ENCODE results near the gene LSP1.

LSP1 gene

GRCh38 chr11:1822648-1823375 lies 30.1 kb upstream of the LSP1 start:
- Histone ChIP-seq H3K79me1 (ENCODE audit: low read length) (no peaks in the 10 kb centered on the region), H3K4me1 (ENCODE audit: control insufficient read depth, low read depth, low read length) (no peaks in the 10 kb centered on the region), H2AK5ac (ENCODE audit: low read length) (no peak overlapping the region), H2BK5ac (ENCODE audit: low read length) (no peak overlapping the region), H4K5ac (ENCODE audit: low read length) (no peak overlapping the region), H3K79me2 (ENCODE audit: control insufficient read depth, insufficient read depth, low read length) (no peaks in the 10 kb centered on the region), H3K4ac (ENCODE audit: low read depth, low read length) (no peak overlapping the region), H3K36me3 (ENCODE audit: control insufficient read depth, insufficient read depth, low read length) (no peaks in the 10 kb centered on the region), H3K23ac (ENCODE audit: low read length) (no peak overlapping the region), H3K18ac (ENCODE audit: low read length) (no peak overlapping the region), H3K27me3 (ENCODE audit: insufficient read depth, low read length, poor library complexity) (no peaks in the 10 kb centered on the region), H3K9ac (ENCODE audit: low read length) (no peak overlapping the region), H3K27ac (ENCODE audit: low read depth, low read length) (no peak overlapping the region), H2BK120ac (ENCODE audit: low read depth, low read length) (no peak overlapping the region), H3K4me2 (ENCODE audit: low read length) (no peak overlapping the region), H2BK15ac (replicated peaks; ENCODE audit: low read depth) (no peak overlapping the region), H3K4me3 (ENCODE audit: low read length) (no peak overlapping the region), H3K56ac (ENCODE audit: low read length) (no peak overlapping the region), H4K8ac (ENCODE audit: low read depth, low read length) (no peak overlapping the region)
- DNase-seq: no peak
- no CpG with 5 or more reads among the region's 8 CpGs for WGBS (ENCODE audit: extremely low coverage, insufficient coverage, low lambda C conversion rate)

- no peak for DNase-seq
- H3K23ac ChIP-seq (ENCODE audit: low read length): no peak overlapping the region
- H4K8ac ChIP-seq (ENCODE audit: low read depth, low read length): no peak overlapping the region
- H3K18ac ChIP-seq (ENCODE audit: low read length): no peak overlapping the region
- H3K9ac ChIP-seq (ENCODE audit: low read length): no peak overlapping the region
- no peaks in the 10 kb centered on the region for H3K79me1 ChIP-seq (ENCODE audit: low read length)
- H2BK15ac ChIP-seq (replicated peaks; ENCODE audit: low read depth): no peak overlapping the region
- no peak overlapping the region for H3K56ac ChIP-seq (ENCODE audit: low read length)
- no peak overlapping the region for H3K4ac ChIP-seq (ENCODE audit: low read depth, low read length)
- no peaks in the 10 kb centered on the region for H3K79me2 ChIP-seq (ENCODE audit: control insufficient read depth, insufficient read depth, low read length)
- WGBS (ENCODE audit: extremely low coverage, insufficient coverage, low lambda C conversion rate): no CpG with 5 or more reads among the region's 19 CpGs
- no peak overlapping the region for H4K5ac ChIP-seq (ENCODE audit: low read length)
- H3K4me1 ChIP-seq (ENCODE audit: control insufficient read depth, low read depth, low read length): no peaks in the 10 kb centered on the region
- H3K27ac ChIP-seq (ENCODE audit: low read depth, low read length): no peak overlapping the region
- no peak overlapping the region for H2AK5ac ChIP-seq (ENCODE audit: low read length)
- no peaks in the 10 kb centered on the region for H3K36me3 ChIP-seq (ENCODE audit: control insufficient read depth, insufficient read depth, low read length)
- no peak overlapping the region for H3K4me2 ChIP-seq (ENCODE audit: low read length)
- no peaks in the 10 kb centered on the region for H3K27me3 ChIP-seq (ENCODE audit: insufficient read depth, low read length, poor library complexity)
- H2BK120ac ChIP-seq (ENCODE audit: low read depth, low read length): no peak overlapping the region
- no peak overlapping the region for H2BK5ac ChIP-seq (ENCODE audit: low read length)
- no peak overlapping the region for H3K4me3 ChIP-seq (ENCODE audit: low read length)
These were observed 29.3 kb upstream of the LSP1 start for GRCh38 chr11:1823376-1824220.

- H3K79me2 ChIP-seq (ENCODE audit: control insufficient read depth, insufficient read depth, low read length): no peaks in the 10 kb centered on the region
- H3K56ac ChIP-seq (ENCODE audit: low read length): peak overlapping the region; percentile 3
- H4K5ac ChIP-seq (ENCODE audit: low read length): no peak overlapping the region
- no peak for DNase-seq
- no peak overlapping the region for H3K18ac ChIP-seq (ENCODE audit: low read length)
- H2AK5ac ChIP-seq (ENCODE audit: low read length): no peak overlapping the region
- H4K8ac ChIP-seq (ENCODE audit: low read depth, low read length): no peak overlapping the region
- no CpG with 5 or more reads among the region's 23 CpGs for WGBS (ENCODE audit: extremely low coverage, insufficient coverage, low lambda C conversion rate)
- no peak overlapping the region for H3K9ac ChIP-seq (ENCODE audit: low read length)
- no peak overlapping the region for H2BK5ac ChIP-seq (ENCODE audit: low read length)
- no peak overlapping the region for H3K23ac ChIP-seq (ENCODE audit: low read length)
- H3K27ac ChIP-seq (ENCODE audit: low read depth, low read length): no peak overlapping the region
- no peaks in the 10 kb centered on the region for H3K36me3 ChIP-seq (ENCODE audit: control insufficient read depth, insufficient read depth, low read length)
- H3K27me3 ChIP-seq (ENCODE audit: insufficient read depth, low read length, poor library complexity): no peaks in the 10 kb centered on the region
- H2BK120ac ChIP-seq (ENCODE audit: low read depth, low read length): no peak overlapping the region
- H3K4ac ChIP-seq (ENCODE audit: low read depth, low read length): no peak overlapping the region
- H2BK15ac ChIP-seq (replicated peaks; ENCODE audit: low read depth): no peak overlapping the region
- no peak overlapping the region for H3K4me2 ChIP-seq (ENCODE audit: low read length)
- no peaks in the 10 kb centered on the region for H3K79me1 ChIP-seq (ENCODE audit: low read length)
- H3K4me1 ChIP-seq (ENCODE audit: control insufficient read depth, low read depth, low read length): no peaks in the 10 kb centered on the region
- H3K4me3 ChIP-seq (ENCODE audit: low read length): no peak overlapping the region
These were observed 28.5 kb upstream of the LSP1 start for GRCh38 chr11:1824221-1825038.

DNA sequence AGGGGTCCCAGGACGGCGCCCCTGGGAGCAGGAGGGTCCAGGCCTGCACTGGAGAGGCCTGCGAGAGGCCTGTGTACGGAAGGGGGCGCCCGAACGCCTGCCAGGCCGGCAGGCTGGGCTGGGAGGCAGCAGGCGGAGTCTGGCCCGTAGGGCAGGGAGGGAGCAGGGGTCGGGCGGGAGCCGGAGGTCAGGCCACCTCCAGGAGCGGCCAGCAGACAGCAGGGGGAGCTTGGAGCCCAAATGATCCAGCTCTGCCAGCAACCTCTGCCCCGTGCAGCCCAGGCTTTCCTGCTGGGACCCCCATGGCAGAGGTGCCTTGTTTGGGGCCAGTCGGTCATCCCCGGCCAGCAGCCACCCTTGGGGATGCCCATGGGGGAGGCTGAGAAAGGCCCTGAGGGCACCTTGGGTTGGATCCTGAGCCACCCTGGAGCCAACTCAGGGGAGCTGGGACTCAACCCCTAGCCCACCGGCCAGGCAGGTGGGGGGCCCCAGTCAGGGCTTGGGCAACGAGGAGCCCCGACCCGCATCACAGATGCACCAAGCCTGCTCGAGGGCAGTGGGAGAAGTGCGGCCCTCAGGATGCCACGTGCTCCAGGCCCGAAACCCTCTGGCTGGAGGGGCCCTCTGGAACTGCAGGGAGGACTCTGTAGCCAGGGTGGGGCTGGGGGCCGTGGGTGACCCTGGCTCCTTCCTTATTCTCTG lies 27.7 kb upstream of the LSP1 start:
- no peak overlapping the region for H4K8ac ChIP-seq (ENCODE audit: low read depth, low read length)
- H3K27ac ChIP-seq (ENCODE audit: low read depth, low read length): no peak overlapping the region
- no peak overlapping the region for H2AK5ac ChIP-seq (ENCODE audit: low read length)
- H3K4me1 ChIP-seq (ENCODE audit: control insufficient read depth, low read depth, low read length): no peaks in the 10 kb centered on the region
- no peaks in the 10 kb centered on the region for H3K36me3 ChIP-seq (ENCODE audit: control insufficient read depth, insufficient read depth, low read length)
- no peak overlapping the region for H4K5ac ChIP-seq (ENCODE audit: low read length)
- DNase-seq: peak; percentile 93
- H3K4me2 ChIP-seq (ENCODE audit: low read length): no peak overlapping the region
- no peak overlapping the region for H3K18ac ChIP-seq (ENCODE audit: low read length)
- no peak overlapping the region for H3K56ac ChIP-seq (ENCODE audit: low read length)
- no peaks in the 10 kb centered on the region for H3K79me1 ChIP-seq (ENCODE audit: low read length)
- H3K79me2 ChIP-seq (ENCODE audit: control insufficient read depth, insufficient read depth, low read length): no peaks in the 10 kb centered on the region
- no peak overlapping the region for H2BK120ac ChIP-seq (ENCODE audit: low read depth, low read length)
- no CpG with 5 or more reads among the region's 26 CpGs for WGBS (ENCODE audit: extremely low coverage, insufficient coverage, low lambda C conversion rate)
- H2BK5ac ChIP-seq (ENCODE audit: low read length): no peak overlapping the region
- no peak overlapping the region for H3K23ac ChIP-seq (ENCODE audit: low read length)
- H3K4ac ChIP-seq (ENCODE audit: low read depth, low read length): no peak overlapping the region
- H3K27me3 ChIP-seq (ENCODE audit: insufficient read depth, low read length, poor library complexity): no peaks in the 10 kb centered on the region
- no peak overlapping the region for H2BK15ac ChIP-seq (replicated peaks; ENCODE audit: low read depth)
- no peak overlapping the region for H3K9ac ChIP-seq (ENCODE audit: low read length)
- no peak overlapping the region for H3K4me3 ChIP-seq (ENCODE audit: low read length)

DNA sequence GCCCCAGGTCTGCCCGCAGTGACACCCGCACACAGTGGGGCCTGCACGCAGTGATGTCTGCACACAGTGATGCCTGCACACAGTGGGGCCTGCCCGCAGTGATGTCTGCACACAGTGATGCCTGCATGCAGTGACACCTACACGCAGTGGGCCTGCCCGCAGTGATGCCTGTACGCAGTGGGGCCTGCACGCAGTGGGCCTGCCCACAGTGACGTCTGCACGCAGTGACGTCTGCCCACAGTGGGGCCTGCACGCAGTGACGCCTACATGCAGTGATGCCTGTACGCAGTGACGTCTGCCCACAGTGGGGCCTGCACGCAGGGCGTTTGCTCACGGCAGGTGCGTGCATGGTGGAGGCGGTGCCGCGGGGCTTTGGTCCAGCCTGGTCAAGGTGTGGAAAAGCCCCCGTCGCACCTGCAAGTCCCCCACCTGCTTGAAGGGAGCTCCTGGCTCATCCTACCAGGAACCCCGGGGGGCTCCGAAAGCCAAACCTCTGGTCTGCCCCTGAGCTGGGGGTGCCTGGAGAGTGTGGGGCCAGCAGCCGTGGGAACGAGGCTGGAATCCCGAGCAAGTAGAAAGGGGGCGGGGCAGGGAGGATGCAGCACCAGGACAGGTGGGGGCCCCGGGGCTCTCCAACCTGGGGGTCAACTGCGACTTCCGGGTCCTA lies 27.0 kb upstream of the LSP1 start:
- no peak overlapping the region for H2BK15ac ChIP-seq (replicated peaks; ENCODE audit: low read depth)
- H4K5ac ChIP-seq (ENCODE audit: low read length): no peak overlapping the region
- H3K4me2 ChIP-seq (ENCODE audit: low read length): no peak overlapping the region
- H4K8ac ChIP-seq (ENCODE audit: low read depth, low read length): no peak overlapping the region
- H3K27me3 ChIP-seq (ENCODE audit: insufficient read depth, low read length, poor library complexity): no peaks in the 10 kb centered on the region
- H2BK5ac ChIP-seq (ENCODE audit: low read length): no peak overlapping the region
- H3K4me1 ChIP-seq (ENCODE audit: control insufficient read depth, low read depth, low read length): no peaks in the 10 kb centered on the region
- H3K27ac ChIP-seq (ENCODE audit: low read depth, low read length): no peak overlapping the region
- H3K56ac ChIP-seq (ENCODE audit: low read length): no peak overlapping the region
- no peak overlapping the region for H3K18ac ChIP-seq (ENCODE audit: low read length)
- WGBS (ENCODE audit: extremely low coverage, insufficient coverage, low lambda C conversion rate): no CpG with 5 or more reads among the region's 33 CpGs
- H3K4ac ChIP-seq (ENCODE audit: low read depth, low read length): no peak overlapping the region
- no peak overlapping the region for H3K9ac ChIP-seq (ENCODE audit: low read length)
- no peak overlapping the region for H3K4me3 ChIP-seq (ENCODE audit: low read length)
- no peak overlapping the region for H3K23ac ChIP-seq (ENCODE audit: low read length)
- H2AK5ac ChIP-seq (ENCODE audit: low read length): no peak overlapping the region
- DNase-seq: no peak
- no peak overlapping the region for H2BK120ac ChIP-seq (ENCODE audit: low read depth, low read length)
- no peaks in the 10 kb centered on the region for H3K79me2 ChIP-seq (ENCODE audit: control insufficient read depth, insufficient read depth, low read length)
- no peaks in the 10 kb centered on the region for H3K79me1 ChIP-seq (ENCODE audit: low read length)
- H3K36me3 ChIP-seq (ENCODE audit: control insufficient read depth, insufficient read depth, low read length): no peaks in the 10 kb centered on the region

Measured in mesendoderm (in vitro differentiated cells).